ENCODE measurements around the gene SIRT3. TPM values are rescaled to one million over a fixed set of nuclear protein-coding genes. Genes with fewer than 3 reads are reported as not detected.
"Not testable (repeated sequence)": the region's sequence is repeated elsewhere in the genome, so short reads cannot be mapped to it uniquely, and the experiment has no call there.

SIRT3 gene
- total RNA-seq, 1 donor from 2014 or later: 15.7 TPM

GRCh38 chr11:223884-224283 lies 12.3 kb downstream of the SIRT3 start:
- H3K27me3 ChIP-seq: no peaks in the 10 kb centered on the region
- ATAC-seq (no peak), DNase-seq (no peak)
- H3K36me3 ChIP-seq: peaks cover under 1% of the 10 kb centered on the region
- no peaks in the 10 kb centered on the region for H3K4me1 ChIP-seq
- no peak overlapping the region for H3K27ac ChIP-seq
- no peak overlapping the region for H3K4me3 ChIP-seq
- no peaks in the 10 kb centered on the region for H3K9me3 ChIP-seq
- intact Hi-C loops (cut with DNase I): no loop called here
- TF ChIP-seq CTCF (IDR thresholded peaks at IDR 0.05): no peak

GRCh38 chr11:223026-223789 lies 12.9 kb downstream of the SIRT3 start:
- ATAC-seq (peak; percentile 26), DNase-seq (no peak)
- Histone ChIP-seq H3K27me3 (no peaks in the 10 kb centered on the region), H3K4me1 (no peaks in the 10 kb centered on the region), H3K4me3 (no peak overlapping the region), H3K27ac (no peak overlapping the region), H3K9me3 (no peaks in the 10 kb centered on the region), H3K36me3 (peaks cover 7% of the 10 kb centered on the region)
- TF ChIP-seq CTCF (IDR thresholded peaks at IDR 0.05): no peak
- intact Hi-C loops (cut with DNase I): no loop called here

GRCh38 chr11:221998-222789 lies 13.9 kb downstream of the SIRT3 start:
- no peak for TF ChIP-seq CTCF (IDR thresholded peaks at IDR 0.05)
- no peak for ATAC-seq
- H3K27me3 ChIP-seq: no peaks in the 10 kb centered on the region
- no peak overlapping the region for H3K4me3 ChIP-seq
- intact Hi-C loops (cut with DNase I): no loop called here
- no peaks in the 10 kb centered on the region for H3K9me3 ChIP-seq
- H3K4me1 ChIP-seq: no peaks in the 10 kb centered on the region
- H3K27ac ChIP-seq: no peak overlapping the region
- peaks cover 7% of the 10 kb centered on the region for H3K36me3 ChIP-seq
- no peak for DNase-seq

- DNase-seq (no peak), ATAC-seq (no peak)
- intact Hi-C loops (cut with DNase I): no loop called here
- no peak for TF ChIP-seq CTCF (IDR thresholded peaks at IDR 0.05)
- no peaks in the 10 kb centered on the region for H3K4me1 ChIP-seq
- peaks cover 7% of the 10 kb centered on the region for H3K36me3 ChIP-seq
- no peak overlapping the region for H3K4me3 ChIP-seq
- H3K27me3 ChIP-seq: no peaks in the 10 kb centered on the region
- no peak overlapping the region for H3K27ac ChIP-seq
- no peaks in the 10 kb centered on the region for H3K9me3 ChIP-seq
Observed at GRCh38 chr11:221539-221938, 14.6 kb downstream of the SIRT3 start.

GRCh38 chr11:220641-221215 lies 15.4 kb downstream of the SIRT3 start:
- H3K4me3 ChIP-seq; H3K4me1 ChIP-seq; H3K27me3 ChIP-seq; H3K9me3 ChIP-seq; intact Hi-C loops (cut with DNase I); DNase-seq; ATAC-seq; H3K27ac ChIP-seq: not testable (repeated sequence)
- H3K36me3 ChIP-seq: peaks cover 14% of the 10 kb centered on the region
